K562 (cell line): ENCODE data around the gene ICA1.
"Not testable (repeated sequence)": the region's sequence is repeated elsewhere in the genome, so short reads cannot be mapped to it uniquely, and the experiment has no call there.

ENCODE experiments used
- CTCF ChIP-seq, 3 experiments: IDR thresholded peaks in 2 of 3; conservative IDR thresholded peaks in 1 of 3; 2 replicates each; pipeline ENCODE4 v1.5.1; 2011 to 2012; ENCODE audit warnings: low read length in 3 of 3, mild to moderate bottlenecking in 3 of 3, control low read depth in 2 of 3, improper control_type of control experiment in 1 of 3, inconsistent platforms in 1 of 3, low read depth in 1 of 3, mixed read lengths in 1 of 3, moderate library complexity in 1 of 3; ENCODE audit not compliant: insufficient read depth in 2 of 3
- E4F1 ChIP-seq: fragments of 250-450 bp; sonication (Bioruptor Pico); IDR thresholded peaks from 2 replicates; pipeline ENCODE4 v1.5.0; 2021; ENCODE audit warnings: mild to moderate bottlenecking, borderline replicate concordance
- SIN3A ChIP-seq, 2 experiments: fragments of 150-350 bp in 1 of 2; IDR thresholded peaks; 2 replicates each; pipeline ENCODE4 v1.6.1; 2011 to 2016; ENCODE audit warnings: borderline replicate concordance in 2 of 2, low read depth in 2 of 2, low read length in 2 of 2, mild to moderate bottlenecking in 2 of 2, moderate library complexity in 2 of 2; ENCODE audit not compliant: control insufficient read depth in 1 of 2
- SIX5 ChIP-seq, 2 experiments: IDR thresholded peaks; 2 replicates each; pipeline ENCODE4 v1.6.1; 2011; ENCODE audit warnings: low read length in 2 of 2, borderline replicate concordance in 1 of 2, low read depth in 1 of 2, mild to moderate bottlenecking in 1 of 2, moderate library complexity in 1 of 2; ENCODE audit not compliant: insufficient read depth in 1 of 2
- SMAD1 ChIP-seq: fragments of 150-350 bp; IDR thresholded peaks from 2 replicates; pipeline ENCODE4 v1.6.1; 2014; ENCODE audit warnings: low read length, low read depth; ENCODE audit not compliant: partially characterized antibody
- SP1 ChIP-seq: sonication (generic); formaldehyde crosslinking; IDR thresholded peaks from 2 replicates; pipeline ENCODE4 v1.8.1; 2022; ENCODE audit warnings: mild to moderate bottlenecking, missing genetic modification reagents
- TEAD4 ChIP-seq, 2 experiments: sonication (generic) in 1 of 2; formaldehyde crosslinking in 1 of 2; IDR thresholded peaks; 2 replicates each; pipeline versions ENCODE4 v1.6.1 to v1.8.0; 2012 to 2022; ENCODE audit warnings: borderline replicate concordance in 1 of 2, inconsistent platforms in 1 of 2, low read length in 1 of 2, mild to moderate bottlenecking in 1 of 2, missing genetic modification reagents in 1 of 2
- USF1 ChIP-seq: sonication (generic); formaldehyde crosslinking; IDR thresholded peaks from 2 replicates; pipeline ENCODE4 v1.9.0; 2022; ENCODE audit warnings: mild to moderate bottlenecking, missing genetic modification reagents
- TF ChIP-seq, protein P1 (sequence below): sonication (generic); formaldehyde crosslinking; IDR thresholded peaks from 2 replicates; pipeline ENCODE4 v1.8.0; 2022; ENCODE audit warnings: missing genetic modification reagents, mild to moderate bottlenecking, borderline replicate concordance

GRCh38 chr7:8239702-8240362 is 22.1 kb downstream of the ICA1 start:
- TF ChIP-seq SP1 (CRISPR knock-in tag); TEAD4 (IDR thresholded peaks at IDR 0.05; ENCODE audit: low read length); TEAD4 (CRISPR knock-in tag; IDR thresholded peaks at IDR 0.05; ENCODE audit: borderline replicate concordance); USF1 (CRISPR knock-in tag); SIX5 (IDR thresholded peaks at IDR 0.05; ENCODE audit: borderline replicate concordance in 1 of 2, insufficient read depth in 1 of 2, low read depth in 1 of 2, low read length in 2 of 2); SIN3A (IDR thresholded peaks at IDR 0.05; ENCODE audit: borderline replicate concordance in 2 of 2, control insufficient read depth in 1 of 2, low read depth in 2 of 2, low read length in 2 of 2); CTCF (IDR thresholded peaks at IDR 0.05 in 2 of 3, conservative IDR thresholded peaks at IDR 0.05 in 1 of 3; ENCODE audit: insufficient read depth in 2 of 3, low read depth in 1 of 3, low read length in 3 of 3); SMAD1; E4F1: not testable (repeated sequence)
- TF ChIP-seq, protein P1, sequence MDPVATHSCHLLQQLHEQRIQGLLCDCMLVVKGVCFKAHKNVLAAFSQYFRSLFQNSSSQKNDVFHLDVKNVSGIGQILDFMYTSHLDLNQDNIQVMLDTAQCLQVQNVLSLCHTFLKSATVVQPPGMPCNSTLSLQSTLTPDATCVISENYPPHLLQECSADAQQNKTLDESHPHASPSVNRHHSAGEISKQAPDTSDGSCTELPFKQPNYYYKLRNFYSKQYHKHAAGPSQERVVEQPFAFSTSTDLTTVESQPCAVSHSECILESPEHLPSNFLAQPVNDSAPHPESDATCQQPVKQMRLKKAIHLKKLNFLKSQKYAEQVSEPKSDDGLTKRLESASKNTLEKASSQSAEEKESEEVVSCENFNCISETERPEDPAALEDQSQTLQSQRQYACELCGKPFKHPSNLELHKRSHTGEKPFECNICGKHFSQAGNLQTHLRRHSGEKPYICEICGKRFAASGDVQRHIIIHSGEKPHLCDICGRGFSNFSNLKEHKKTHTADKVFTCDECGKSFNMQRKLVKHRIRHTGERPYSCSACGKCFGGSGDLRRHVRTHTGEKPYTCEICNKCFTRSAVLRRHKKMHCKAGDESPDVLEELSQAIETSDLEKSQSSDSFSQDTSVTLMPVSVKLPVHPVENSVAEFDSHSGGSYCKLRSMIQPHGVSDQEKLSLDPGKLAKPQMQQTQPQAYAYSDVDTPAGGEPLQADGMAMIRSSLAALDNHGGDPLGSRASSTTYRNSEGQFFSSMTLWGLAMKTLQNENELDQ (CRISPR knock-in tag) = not testable (repeated sequence)
